GM23338 (cell line): ENCODE measurements around the gene TRIM72. TPM values are rescaled to one million over a fixed set of nuclear protein-coding genes. Genes with fewer than 3 reads are reported as not detected.
A peak's percentile ranks its signal among the peaks of the same experiment; 100 is the strongest.

Experiments used
- ATAC-seq: fragments of 200-7000 bp; cut with Tn5 transposase; 3 replicates; pipeline ENCODE4 v1.9.1; 2020
- DNase-seq: peaks from one replicate; pipeline ENCODE4 v3.0.0-alpha.2; 2015; ENCODE audit warnings: low spot score
- H2AFZ ChIP-seq: fragments of 200-600 bp; sonication (generic); 2 replicates; pipeline ENCODE4 v1.8.0; 2016; ENCODE audit warnings: antibody characterized with exemption, mild to moderate bottlenecking, moderate library complexity
- H3F3A ChIP-seq: fragments of 200-600 bp; sonication (generic); replicated peaks from 2 replicates; pipeline ENCODE4 v1.8.0; 2017; ENCODE audit warnings: antibody characterized with exemption, mixed run types, low read depth
- H3K27ac ChIP-seq: fragments of 200-600 bp; sonication (generic); 2 replicates; pipeline ENCODE4 v1.6.1; 2016; ENCODE audit warnings: low read depth
- H3K27me3 ChIP-seq: fragments of 200-600 bp; sonication (generic); 2 replicates; pipeline ENCODE4 v1.8.0; 2016; ENCODE audit warnings: mild to moderate bottlenecking, mixed run types, moderate library complexity; ENCODE audit not compliant: insufficient read depth
- H3K36me3 ChIP-seq: fragments of 200-600 bp; sonication (generic); 2 replicates; pipeline ENCODE4 v1.8.0; 2016; ENCODE audit warnings: mild to moderate bottlenecking; ENCODE audit not compliant: insufficient read depth
- H3K4me1 ChIP-seq: fragments of 200-600 bp; sonication (generic); 2 replicates; pipeline ENCODE4 v1.8.0; 2016; ENCODE audit warnings: mild to moderate bottlenecking, moderate library complexity; ENCODE audit not compliant: insufficient read depth
- H3K4me2 ChIP-seq: fragments of 200-600 bp; sonication (generic); 2 replicates; pipeline ENCODE4 v1.7.1; 2017; ENCODE audit warnings: mixed run types
- H3K4me3 ChIP-seq: fragments of 200-600 bp; sonication (generic); 2 replicates; pipeline ENCODE4 v1.6.1; 2016; ENCODE audit warnings: mixed run types
- H3K79me2 ChIP-seq: fragments of 200-600 bp; sonication (generic); replicated peaks from 2 replicates; pipeline ENCODE4 v1.8.0; 2017; ENCODE audit warnings: mild to moderate bottlenecking; ENCODE audit not compliant: insufficient read depth
- H3K9me2 ChIP-seq: fragments of 200-600 bp; sonication (generic); 2 replicates; pipeline ENCODE4 v1.8.0; 2017; ENCODE audit not compliant: insufficient read depth
- H4K20me1 ChIP-seq: fragments of 200-600 bp; sonication (generic); replicated peaks from 2 replicates; pipeline ENCODE4 v1.8.0; 2017; ENCODE audit warnings: mild to moderate bottlenecking; ENCODE audit not compliant: insufficient read depth
- H3K27ac Mint-ChIP-seq: 2 replicates; pipeline ENCODE4 v1.8.0; 2020; ENCODE audit warnings: inconsistent platforms, mild to moderate bottlenecking, moderate library complexity, mixed read lengths
- H3K27me3 Mint-ChIP-seq: 3 replicates; pipeline ENCODE4 v1.8.0; 2022; ENCODE audit warnings: low read depth, mild to moderate bottlenecking, moderate library complexity, mixed read lengths, inconsistent platforms; ENCODE audit not compliant: insufficient read depth, poor library complexity
- H3K36me3 Mint-ChIP-seq: 3 replicates; pipeline ENCODE4 v1.8.0; 2021; ENCODE audit warnings: low read depth, mild to moderate bottlenecking, inconsistent platforms, moderate library complexity, mixed read lengths
- H3K4me1 Mint-ChIP-seq: 3 replicates; pipeline ENCODE4 v1.8.0; 2020; ENCODE audit warnings: mild to moderate bottlenecking, inconsistent platforms, mixed read lengths
- H3K4me3 Mint-ChIP-seq: 3 replicates; pipeline ENCODE4 v1.8.0; 2021; ENCODE audit warnings: moderate library complexity, mild to moderate bottlenecking, inconsistent platforms, mixed read lengths
- H3K9me3 Mint-ChIP-seq: 3 replicates; pipeline ENCODE4 v1.8.0; 2020; ENCODE audit warnings: moderate library complexity, mild to moderate bottlenecking, inconsistent platforms, mixed read lengths
- CREB1 ChIP-seq: fragments of 250-450 bp; sonication (Bioruptor Pico); IDR thresholded peaks from 2 replicates; pipeline ENCODE4 v1.5.0; 2020; ENCODE audit warnings: low read depth, mild to moderate bottlenecking, moderate library complexity
- CTCF ChIP-seq, 2 experiments: fragments of 200-600 bp in 1 of 2; sonication (generic) in 1 of 2; conservative IDR thresholded peaks; 2 replicates each; pipeline versions ENCODE4 v1.5.1 to v1.6.1; 2016 to 2017; ENCODE audit warnings: antibody characterized with exemption in 2 of 2, low read depth in 2 of 2, mild to moderate bottlenecking in 2 of 2, moderate library complexity in 1 of 2
- EZH2 ChIP-seq: fragments of 200-600 bp; sonication (generic); IDR thresholded peaks from one replicate; pipeline ENCODE4 v1.8.0; 2017; ENCODE audit warnings: antibody characterized with exemption, mild to moderate bottlenecking, low read depth; ENCODE audit not compliant: unreplicated experiment
- EZH2phosphoT487 ChIP-seq: fragments of 200-600 bp; sonication (generic); IDR thresholded peaks from one replicate; pipeline ENCODE4 v1.8.1; 2018; ENCODE audit warnings: antibody characterized with exemption; ENCODE audit not compliant: unreplicated experiment
- JUNB ChIP-seq: IDR thresholded peaks from one replicate; pipeline ENCODE4 v1.6.1; 2016; ENCODE audit warnings: antibody characterized with exemption; ENCODE audit not compliant: unreplicated experiment
- NANOG ChIP-seq: IDR thresholded peaks from 2 replicates; pipeline ENCODE4 v1.6.1; 2016; ENCODE audit warnings: antibody characterized with exemption, borderline replicate concordance
- POLR2AphosphoS5 ChIP-seq: IDR thresholded peaks from 2 replicates; pipeline ENCODE4 v1.6.1; 2016; ENCODE audit warnings: antibody characterized with exemption, low read depth
- STAT1 ChIP-seq: IDR thresholded peaks from one replicate; pipeline ENCODE4 v1.6.1; 2016; ENCODE audit warnings: antibody characterized with exemption; ENCODE audit not compliant: unreplicated experiment
- ZNF114 ChIP-seq: fragments of 250-450 bp; sonication (Bioruptor Pico); IDR thresholded peaks from 2 replicates; pipeline ENCODE4 v1.5.0; 2020; ENCODE audit warnings: mild to moderate bottlenecking, moderate library complexity
- ZNF331 ChIP-seq: fragments of 250-450 bp; sonication (Bioruptor Pico); IDR thresholded peaks from 2 replicates; pipeline ENCODE4 v1.5.0; 2020; ENCODE audit warnings: low read depth, mild to moderate bottlenecking, moderate library complexity
- ZNF462 ChIP-seq: fragments of 250-450 bp; sonication (Bioruptor Pico); IDR thresholded peaks from 2 replicates; pipeline ENCODE4 v1.5.0; 2020; ENCODE audit warnings: mild to moderate bottlenecking, moderate library complexity
- polyA plus RNA-seq: library from polyadenylated mRNA; unstranded; fragments of >200 nt; fragmentation: Nextera tagmentation; extraction: Ambion mirVana; gene quantifications from 2 replicates; pipeline ENCODE4 v1.2.1, GENCODE V29; 2016
- total RNA-seq: library from RNA; depleted of rRNA; stranded (reverse); fragments of >200 nt; shearing (Covaris generic); gene quantifications from 2 replicates; pipeline ENCODE4 v1.2.3, GENCODE V29; 2014
- TF ChIP-seq, protein P1 (sequence below): IDR thresholded peaks from 2 replicates; pipeline ENCODE4 v1.6.1; 2016; ENCODE audit warnings: antibody characterized with exemption
- TF ChIP-seq, protein P2 (sequence below): IDR thresholded peaks from one replicate; pipeline ENCODE4 v1.6.1; 2018; ENCODE audit warnings: antibody characterized with exemption; ENCODE audit not compliant: unreplicated experiment

Gene TRIM72
- total and polyA plus RNA-seq, 2 experiments from 2014 or later = 0.81 to 1.3 TPM

GRCh38 chr16:31192856-31193642 is 20.9 kb upstream of the TRIM72 start:
- Histone ChIP-seq H4K20me1 (peaks cover 90% of the 10 kb centered on the region), H3F3A (peaks cover 84% of the 10 kb centered on the region), H3K4me2 (no peak overlapping the region), H2AFZ (no peak overlapping the region), H3K27ac (peak overlapping the region; percentile 45), H3K9me2 (no peaks in the 10 kb centered on the region), H3K4me1 (no peaks in the 10 kb centered on the region), H3K27me3 (no peaks in the 10 kb centered on the region), H3K79me2 (peaks cover 49% of the 10 kb centered on the region), H3K36me3 (peaks cover 85% of the 10 kb centered on the region), H3K4me3 (no peak overlapping the region)
- H3K27me3 Mint-ChIP-seq = peaks cover 11% of the 10 kb centered on the region
- H3K36me3 Mint-ChIP-seq = peaks cover 98% of the 10 kb centered on the region
- no peak for DNase-seq
- no peak overlapping the region; the same call in 2 of the 3 replicates for H3K4me3 Mint-ChIP-seq
- TF ChIP-seq, protein P1, sequence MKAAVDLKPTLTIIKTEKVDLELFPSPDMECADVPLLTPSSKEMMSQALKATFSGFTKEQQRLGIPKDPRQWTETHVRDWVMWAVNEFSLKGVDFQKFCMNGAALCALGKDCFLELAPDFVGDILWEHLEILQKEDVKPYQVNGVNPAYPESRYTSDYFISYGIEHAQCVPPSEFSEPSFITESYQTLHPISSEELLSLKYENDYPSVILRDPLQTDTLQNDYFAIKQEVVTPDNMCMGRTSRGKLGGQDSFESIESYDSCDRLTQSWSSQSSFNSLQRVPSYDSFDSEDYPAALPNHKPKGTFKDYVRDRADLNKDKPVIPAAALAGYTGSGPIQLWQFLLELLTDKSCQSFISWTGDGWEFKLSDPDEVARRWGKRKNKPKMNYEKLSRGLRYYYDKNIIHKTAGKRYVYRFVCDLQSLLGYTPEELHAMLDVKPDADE = no peak
- TF ChIP-seq JUNB (no peak), STAT1 (no peak), ZNF462 (no peak), EZH2 (no peak), ZNF114 (CRISPR knock-in tag) (no peak), ZNF331 (no peak), POLR2AphosphoS5 (no peak), CTCF (conservative IDR thresholded peaks at IDR 0.05; ENCODE audit: low read depth in 2 of 2) (no peak), EZH2phosphoT487 (no peak), CREB1 (no peak), NANOG (no peak)
- TF ChIP-seq, protein P2, sequence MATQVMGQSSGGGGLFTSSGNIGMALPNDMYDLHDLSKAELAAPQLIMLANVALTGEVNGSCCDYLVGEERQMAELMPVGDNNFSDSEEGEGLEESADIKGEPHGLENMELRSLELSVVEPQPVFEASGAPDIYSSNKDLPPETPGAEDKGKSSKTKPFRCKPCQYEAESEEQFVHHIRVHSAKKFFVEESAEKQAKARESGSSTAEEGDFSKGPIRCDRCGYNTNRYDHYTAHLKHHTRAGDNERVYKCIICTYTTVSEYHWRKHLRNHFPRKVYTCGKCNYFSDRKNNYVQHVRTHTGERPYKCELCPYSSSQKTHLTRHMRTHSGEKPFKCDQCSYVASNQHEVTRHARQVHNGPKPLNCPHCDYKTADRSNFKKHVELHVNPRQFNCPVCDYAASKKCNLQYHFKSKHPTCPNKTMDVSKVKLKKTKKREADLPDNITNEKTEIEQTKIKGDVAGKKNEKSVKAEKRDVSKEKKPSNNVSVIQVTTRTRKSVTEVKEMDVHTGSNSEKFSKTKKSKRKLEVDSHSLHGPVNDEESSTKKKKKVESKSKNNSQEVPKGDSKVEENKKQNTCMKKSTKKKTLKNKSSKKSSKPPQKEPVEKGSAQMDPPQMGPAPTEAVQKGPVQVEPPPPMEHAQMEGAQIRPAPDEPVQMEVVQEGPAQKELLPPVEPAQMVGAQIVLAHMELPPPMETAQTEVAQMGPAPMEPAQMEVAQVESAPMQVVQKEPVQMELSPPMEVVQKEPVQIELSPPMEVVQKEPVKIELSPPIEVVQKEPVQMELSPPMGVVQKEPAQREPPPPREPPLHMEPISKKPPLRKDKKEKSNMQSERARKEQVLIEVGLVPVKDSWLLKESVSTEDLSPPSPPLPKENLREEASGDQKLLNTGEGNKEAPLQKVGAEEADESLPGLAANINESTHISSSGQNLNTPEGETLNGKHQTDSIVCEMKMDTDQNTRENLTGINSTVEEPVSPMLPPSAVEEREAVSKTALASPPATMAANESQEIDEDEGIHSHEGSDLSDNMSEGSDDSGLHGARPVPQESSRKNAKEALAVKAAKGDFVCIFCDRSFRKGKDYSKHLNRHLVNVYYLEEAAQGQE = no peak
- no peaks in the 10 kb centered on the region; the same call in 2 of the 3 replicates for H3K4me1 Mint-ChIP-seq
- no peak for ATAC-seq
- H3K9me3 Mint-ChIP-seq = no peaks in the 10 kb centered on the region; the same call in 2 of the 3 replicates
- H3K27ac Mint-ChIP-seq = peak overlapping the region; percentile 24; the same call in 1 of the 2 replicates
